GM18858 (cell line): ENCODE data around the gene STAC.

Source experiments
- ATAC-seq: cut with Tn5 transposase; IDR thresholded peaks from one replicate; pipeline ENCODE4 v1.9.1; 2021; ENCODE audit not compliant: unreplicated experiment

The STAC gene, protein sequence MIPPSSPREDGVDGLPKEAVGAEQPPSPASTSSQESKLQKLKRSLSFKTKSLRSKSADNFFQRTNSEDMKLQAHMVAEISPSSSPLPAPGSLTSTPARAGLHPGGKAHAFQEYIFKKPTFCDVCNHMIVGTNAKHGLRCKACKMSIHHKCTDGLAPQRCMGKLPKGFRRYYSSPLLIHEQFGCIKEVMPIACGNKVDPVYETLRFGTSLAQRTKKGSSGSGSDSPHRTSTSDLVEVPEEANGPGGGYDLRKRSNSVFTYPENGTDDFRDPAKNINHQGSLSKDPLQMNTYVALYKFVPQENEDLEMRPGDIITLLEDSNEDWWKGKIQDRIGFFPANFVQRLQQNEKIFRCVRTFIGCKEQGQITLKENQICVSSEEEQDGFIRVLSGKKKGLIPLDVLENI

DNA sequence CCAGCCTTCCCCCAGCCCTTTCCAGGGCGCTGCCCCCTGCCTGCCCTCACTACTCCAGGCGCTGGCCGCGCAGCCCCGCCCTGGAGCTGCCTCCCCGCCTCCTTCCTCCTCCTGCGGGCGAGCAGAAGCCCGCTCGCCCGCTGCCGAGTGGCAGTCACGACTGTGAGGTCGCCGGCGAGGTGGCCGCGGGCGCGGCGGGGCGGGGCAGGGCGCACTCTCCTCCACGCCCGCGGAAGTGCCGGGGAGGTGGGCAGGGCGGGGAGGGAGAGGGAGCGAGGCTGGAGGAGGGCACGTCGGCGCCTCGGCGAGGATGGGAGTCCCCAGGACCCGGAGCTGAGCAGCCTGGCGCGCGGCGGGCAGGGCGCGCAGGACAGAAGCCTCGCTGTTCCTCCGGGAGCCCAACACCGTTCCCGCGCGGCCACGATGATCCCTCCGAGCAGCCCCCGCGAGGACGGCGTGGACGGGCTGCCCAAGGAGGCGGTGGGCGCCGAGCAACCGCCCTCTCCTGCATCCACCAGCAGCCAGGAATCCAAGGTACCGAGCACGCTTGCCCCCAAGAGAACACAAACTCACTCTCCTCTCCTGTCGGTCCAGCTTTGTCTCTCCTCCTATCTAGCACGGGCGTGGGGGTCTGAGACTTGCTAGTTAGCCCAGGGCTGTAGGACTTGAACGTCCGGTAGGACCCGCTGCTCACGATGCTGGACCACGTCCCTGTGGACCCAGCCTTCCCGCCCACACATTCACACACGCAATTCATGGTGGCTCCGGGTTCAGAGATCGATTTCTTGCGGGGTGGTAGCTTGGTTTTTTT lies at the start of gene STAC:
TSS of gene STAC (plus strand) at position 284 of the 811 bp plus-strand sequence. CDS start at position 424, 140 bp downstream.
- ATAC-seq: no peak

GRCh38 chr3:36332139-36332538 lies 48.2 kb upstream of the STAC start:
- no peak for ATAC-seq

GRCh38 chr3:36362216-36362615 lies 18.1 kb upstream of the STAC start:
- ATAC-seq: no peak

DNA sequence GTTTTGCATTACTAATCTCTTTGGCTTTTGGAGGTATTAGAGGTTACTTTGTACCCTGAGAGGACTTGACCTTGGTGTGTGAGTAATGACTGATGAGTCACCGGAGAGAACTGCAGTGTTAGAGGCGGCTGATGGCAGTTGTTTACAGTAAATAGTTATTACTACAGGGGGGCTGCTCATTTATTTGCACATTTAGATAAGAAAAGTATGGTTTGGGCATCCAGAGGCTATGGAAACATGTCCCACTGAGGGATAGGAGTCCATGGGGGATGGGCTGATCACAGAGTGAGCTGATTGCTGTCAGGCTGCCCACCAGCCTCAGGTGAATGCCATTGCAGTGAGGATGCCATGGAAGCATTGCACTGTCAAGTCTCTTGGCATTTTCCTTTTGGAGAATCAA lies 17.3 kb upstream of the STAC start:
- ATAC-seq: no peak

DNA sequence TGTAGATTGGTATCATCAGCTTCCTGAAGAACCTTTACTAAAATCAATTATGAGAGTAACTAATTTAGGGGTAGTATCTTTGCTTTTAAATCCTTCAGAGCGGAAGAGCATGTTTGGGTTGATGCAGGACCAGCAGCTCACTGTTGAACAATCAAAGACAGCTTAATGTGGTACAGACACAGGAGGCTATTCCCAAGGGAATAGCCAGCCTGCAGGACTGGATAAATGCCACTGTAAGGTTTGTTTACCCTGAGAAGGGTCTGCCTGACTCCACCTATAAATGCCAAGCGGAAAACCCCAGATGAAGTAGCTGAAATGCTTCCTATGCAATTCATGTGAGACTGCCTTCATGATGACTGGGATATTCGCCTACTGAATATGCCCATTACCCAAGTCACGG lies 16.0 kb upstream of the STAC start:
- no peak for ATAC-seq

- ATAC-seq: no peak
These were observed 14.5 kb upstream of the STAC start for GRCh38 chr3:36365829-36366228.

- ATAC-seq: no peak
These were observed 14.0 kb upstream of the STAC start for GRCh38 chr3:36366308-36366707.

DNA sequence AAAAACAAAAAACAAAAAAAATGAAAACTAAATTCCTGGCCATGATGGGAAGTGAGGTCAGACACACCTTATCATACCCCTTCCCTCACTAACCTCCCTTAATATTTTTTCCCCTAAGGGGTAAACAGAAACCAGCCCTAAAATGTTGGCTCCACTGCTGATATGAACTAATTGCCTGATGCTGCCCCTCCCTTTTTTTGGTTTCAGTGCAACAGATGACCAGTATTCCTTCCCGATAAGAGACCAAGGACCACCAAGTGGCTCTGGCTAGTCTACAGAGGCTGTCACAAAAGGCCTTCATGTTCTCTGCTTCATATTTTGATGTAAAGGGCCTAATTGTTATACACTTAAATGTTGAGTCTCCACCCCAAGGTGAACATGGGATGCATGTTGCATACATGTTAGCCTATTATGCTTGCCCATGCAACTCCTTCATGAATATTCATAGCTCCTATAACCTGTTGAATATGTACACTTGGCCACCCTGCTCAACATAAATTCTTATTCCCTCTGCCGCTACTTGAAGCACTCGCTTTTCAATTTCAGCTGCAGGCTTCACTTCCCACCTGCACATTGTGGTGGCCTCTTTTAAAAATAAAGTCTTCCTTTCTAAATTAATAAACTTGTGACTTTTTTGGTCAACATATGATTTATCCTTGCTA lies 12.3 kb upstream of the STAC start:
- no peak for ATAC-seq

- ATAC-seq: no peak
These were observed 7.8 kb upstream of the STAC start for GRCh38 chr3:36372534-36372935.

GRCh38 chr3:36373084-36373483 lies 7.2 kb upstream of the STAC start:
- ATAC-seq: no peak

DNA sequence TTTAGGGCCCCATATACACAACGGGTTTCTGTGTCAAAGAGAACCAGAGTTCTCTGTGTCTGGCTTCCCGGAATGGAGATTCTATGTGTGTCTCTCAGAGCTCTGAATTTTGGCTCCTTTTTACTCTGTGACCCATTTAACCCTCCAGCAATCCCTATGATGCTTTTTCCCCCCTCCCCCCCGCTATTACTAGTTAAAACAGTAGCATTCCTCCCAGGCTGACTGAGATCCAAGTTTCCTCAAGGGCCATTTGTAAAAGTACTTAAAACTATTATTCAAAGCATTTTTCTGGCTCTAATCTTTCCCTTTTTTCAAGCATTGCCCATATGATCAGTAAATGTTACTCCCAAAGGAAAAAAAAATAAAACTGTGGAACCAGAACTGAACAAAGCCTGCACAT lies 6.6 kb upstream of the STAC start:
- ATAC-seq: no peak

GRCh38 chr3:36379872-36380220 lies 458 bp upstream of the STAC start:
- no peak for ATAC-seq

DNA sequence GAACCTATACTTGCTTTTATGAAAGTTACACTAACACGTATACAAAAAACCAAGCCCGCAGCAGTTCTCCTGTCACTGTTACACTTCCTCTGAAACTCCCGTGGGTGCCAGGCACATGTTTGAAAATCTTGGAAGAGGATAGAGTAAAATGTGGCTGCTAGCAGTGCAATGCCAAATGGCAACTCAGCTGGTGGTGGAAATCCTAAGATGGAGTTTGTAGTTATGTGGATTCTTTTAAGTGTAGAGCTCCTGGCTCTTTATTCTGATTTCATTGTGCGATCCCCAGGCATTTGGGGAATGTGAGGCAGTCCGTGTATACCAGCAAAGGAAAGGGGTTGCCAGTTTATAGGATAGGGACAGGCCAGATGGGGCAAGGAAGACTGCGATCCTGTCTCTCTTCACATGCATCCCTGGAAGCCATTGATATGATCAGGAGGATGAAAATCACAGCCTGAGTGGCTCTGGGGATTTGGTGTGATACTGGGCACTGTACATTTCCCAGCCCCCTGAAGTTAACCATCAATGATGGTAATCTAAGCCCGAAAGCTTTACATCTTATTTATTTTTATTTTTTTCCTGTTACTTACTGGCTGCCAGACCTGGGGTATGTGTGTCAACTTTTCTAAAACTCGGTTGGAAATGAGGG lies 1.1 kb downstream of the STAC start:
- no peak for ATAC-seq

- ATAC-seq: no peak
These were observed 13.3 kb downstream of the STAC start for GRCh38 chr3:36393563-36393962.

DNA sequence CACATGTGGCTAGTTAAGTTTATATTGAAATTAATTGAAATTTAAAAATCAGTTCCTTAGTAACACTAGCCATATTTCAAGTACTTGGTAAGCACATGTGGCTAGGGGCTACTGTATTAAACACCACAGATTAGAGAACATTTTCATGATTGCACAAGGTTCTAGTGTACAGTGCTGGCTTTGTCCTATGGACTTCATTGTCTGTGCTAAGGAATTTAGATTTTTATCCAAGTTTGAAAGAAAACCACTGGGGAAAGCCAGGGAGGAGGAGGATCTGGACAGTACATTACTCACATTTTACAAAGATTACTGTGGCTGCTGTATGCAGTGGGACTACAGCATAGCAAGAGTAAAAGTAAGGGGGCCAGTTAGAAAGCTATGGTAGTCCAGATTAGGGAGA lies 13.9 kb downstream of the STAC start:
- ATAC-seq: no peak

- no peak for ATAC-seq
These were observed 17.5 kb downstream of the STAC start for GRCh38 chr3:36397841-36398240.

GRCh38 chr3:36399933-36400332 lies 19.6 kb downstream of the STAC start:
- no peak for ATAC-seq

DNA sequence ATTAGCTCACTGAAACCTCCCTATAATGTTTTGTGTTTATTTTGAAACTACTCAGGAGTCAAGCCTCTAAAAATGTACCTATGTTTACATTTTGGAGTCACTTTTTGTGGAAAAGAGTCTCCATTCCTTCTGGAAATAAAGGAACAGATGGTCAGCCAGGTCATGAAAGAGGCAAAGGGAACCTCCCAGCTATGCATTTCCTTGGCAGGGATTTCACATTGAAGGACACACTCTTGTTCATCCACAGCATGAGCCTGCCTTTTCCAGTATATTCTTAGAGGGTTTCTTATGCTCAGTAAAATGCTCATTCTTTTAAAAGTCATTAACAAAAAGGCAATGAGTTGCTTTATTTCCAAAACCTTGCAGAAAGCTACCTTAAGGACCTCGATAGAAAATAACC lies 20.8 kb downstream of the STAC start:
- no peak for ATAC-seq

GRCh38 chr3:36403661-36404060 lies 23.4 kb downstream of the STAC start:
- ATAC-seq: no peak

GRCh38 chr3:36405190-36405589 lies 24.9 kb downstream of the STAC start:
- no peak for ATAC-seq

GRCh38 chr3:36408146-36408545 lies 27.8 kb downstream of the STAC start:
- ATAC-seq: no peak
